ENCODE results near the gene MET.

The MET gene

DNA sequence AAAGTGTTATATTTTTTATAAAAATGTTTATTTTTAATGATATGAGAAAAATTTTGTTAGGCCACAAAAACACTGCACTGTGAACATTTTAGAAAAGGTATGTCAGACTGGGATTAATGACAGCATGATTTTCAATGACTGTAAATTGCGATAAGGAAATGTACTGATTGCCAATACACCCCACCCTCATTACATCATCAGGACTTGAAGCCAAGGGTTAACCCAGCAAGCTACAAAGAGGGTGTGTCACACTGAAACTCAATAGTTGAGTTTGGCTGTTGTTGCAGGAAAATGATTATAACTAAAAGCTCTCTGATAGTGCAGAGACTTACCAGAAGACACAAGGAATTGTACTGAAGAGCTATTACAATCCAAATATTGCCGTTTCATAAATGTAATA lies 125.6 kb downstream of the MET start:
- H3K27me3 ChIP-seq (ENCODE audit: insufficient read depth, insufficient read length) = no peaks in the 10 kb centered on the region
- H3K36me3 ChIP-seq (ENCODE audit: insufficient read depth, insufficient read length, low read length) = peaks cover 7% of the 10 kb centered on the region
- H3K4me1 ChIP-seq (ENCODE audit: insufficient read depth, insufficient read length) = no peaks in the 10 kb centered on the region
- no peak for DNase-seq (ENCODE audit: low read depth, low spot score)
- no peak overlapping the region for H3K4me3 ChIP-seq (ENCODE audit: insufficient read length, low read depth)
- no peaks in the 10 kb centered on the region for H3K9me3 ChIP-seq (ENCODE audit: insufficient read depth, low read length)
- TF ChIP-seq SUZ12 (IDR thresholded peaks at IDR 0.05; ENCODE audit: extremely low read depth, insufficient read depth, insufficient read length) (no peak), YY1 (IDR thresholded peaks at IDR 0.05; ENCODE audit: insufficient read depth, insufficient read length) (no peak), ZNF274 (IDR thresholded peaks at IDR 0.05; ENCODE audit: low read depth, low read length) (no peak)
- no peak overlapping the region for H3K9ac ChIP-seq (ENCODE audit: insufficient read length, low read depth)

DNA sequence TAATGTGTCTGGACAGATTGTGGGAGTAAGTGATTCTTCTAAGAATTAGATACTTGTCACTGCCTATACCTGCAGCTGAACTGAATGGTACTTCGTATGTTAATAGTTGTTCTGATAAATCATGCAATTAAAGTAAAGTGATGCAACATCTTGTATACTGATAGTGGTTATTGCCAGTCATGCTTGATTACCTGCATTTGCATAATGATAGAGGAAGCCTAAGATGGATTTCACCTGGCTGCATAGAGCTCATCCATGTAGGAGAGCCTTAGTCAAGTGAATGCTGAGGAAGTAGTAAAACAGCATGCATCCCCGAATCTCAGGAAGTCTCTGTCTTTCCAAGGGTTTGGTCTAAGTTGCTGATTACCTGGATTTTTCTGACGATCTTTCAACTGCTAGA lies 126.2 kb downstream of the MET start:
- no peaks in the 10 kb centered on the region for H3K9me3 ChIP-seq (ENCODE audit: insufficient read depth, low read length)
- H3K27me3 ChIP-seq (ENCODE audit: insufficient read depth, insufficient read length) = no peaks in the 10 kb centered on the region
- no peak for TF ChIP-seq SUZ12 (IDR thresholded peaks at IDR 0.05; ENCODE audit: extremely low read depth, insufficient read depth, insufficient read length)
- TF ChIP-seq ZNF274 (IDR thresholded peaks at IDR 0.05; ENCODE audit: low read depth, low read length) = no peak
- no peak for TF ChIP-seq YY1 (IDR thresholded peaks at IDR 0.05; ENCODE audit: insufficient read depth, insufficient read length)
- H3K4me3 ChIP-seq (ENCODE audit: insufficient read length, low read depth) = no peak overlapping the region
- peaks cover 7% of the 10 kb centered on the region for H3K36me3 ChIP-seq (ENCODE audit: insufficient read depth, insufficient read length, low read length)
- H3K4me1 ChIP-seq (ENCODE audit: insufficient read depth, insufficient read length) = no peaks in the 10 kb centered on the region
- DNase-seq (ENCODE audit: low read depth, low spot score) = no peak
- H3K9ac ChIP-seq (ENCODE audit: insufficient read length, low read depth) = no peak overlapping the region

DNA sequence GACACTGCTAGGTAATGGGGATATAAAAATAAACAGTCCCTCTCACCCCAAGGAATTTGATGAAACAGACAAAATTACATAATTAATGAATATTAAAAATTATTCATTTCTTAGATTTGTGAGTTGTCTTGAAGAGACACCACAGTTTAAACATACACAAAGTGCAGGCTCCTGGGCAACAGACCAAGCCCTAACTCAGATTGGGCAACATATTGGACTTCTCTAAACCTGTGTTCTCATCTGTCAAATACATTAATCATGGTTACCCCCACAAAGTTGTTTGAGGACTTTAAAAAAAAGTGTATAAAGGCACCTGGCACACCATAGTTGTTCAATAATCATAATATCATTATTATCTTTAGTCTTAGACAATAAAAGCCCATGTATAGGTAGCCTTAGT lies 127.9 kb downstream of the MET start:
- Histone ChIP-seq H3K27me3 (ENCODE audit: insufficient read depth, insufficient read length) (no peaks in the 10 kb centered on the region), H3K36me3 (ENCODE audit: insufficient read depth, insufficient read length, low read length) (peaks cover 7% of the 10 kb centered on the region), H3K9me3 (ENCODE audit: insufficient read depth, low read length) (no peaks in the 10 kb centered on the region), H3K9ac (ENCODE audit: insufficient read length, low read depth) (no peak overlapping the region), H3K4me3 (ENCODE audit: insufficient read length, low read depth) (no peak overlapping the region), H3K4me1 (ENCODE audit: insufficient read depth, insufficient read length) (no peaks in the 10 kb centered on the region)
- no peak for DNase-seq (ENCODE audit: low read depth, low spot score)
- no peak for TF ChIP-seq ZNF274 (IDR thresholded peaks at IDR 0.05; ENCODE audit: low read depth, low read length)
- TF ChIP-seq YY1 (IDR thresholded peaks at IDR 0.05; ENCODE audit: insufficient read depth, insufficient read length) = no peak
- no peak for TF ChIP-seq SUZ12 (IDR thresholded peaks at IDR 0.05; ENCODE audit: extremely low read depth, insufficient read depth, insufficient read length)

DNA sequence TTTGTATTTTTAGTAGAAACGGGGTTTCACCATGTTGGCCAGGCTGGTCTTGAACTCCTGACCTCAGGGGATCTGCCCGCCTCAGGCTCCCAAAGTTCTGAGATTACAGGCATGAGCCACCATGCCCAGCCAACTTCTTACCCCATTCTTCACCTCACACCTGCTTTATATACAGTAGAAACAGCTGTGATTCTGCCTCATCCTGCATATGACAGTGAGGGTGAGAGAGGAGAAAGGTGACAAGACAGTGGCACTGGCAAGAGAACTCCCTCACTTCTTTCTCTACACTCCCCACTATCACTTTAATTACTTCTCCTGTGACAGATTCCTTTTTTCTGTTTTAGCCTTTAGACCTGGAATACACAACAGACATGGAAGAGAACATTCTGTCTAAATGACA lies 128.6 kb downstream of the MET start:
- Histone ChIP-seq H3K27me3 (ENCODE audit: insufficient read depth, insufficient read length) (no peaks in the 10 kb centered on the region), H3K4me1 (ENCODE audit: insufficient read depth, insufficient read length) (no peaks in the 10 kb centered on the region), H3K36me3 (ENCODE audit: insufficient read depth, insufficient read length, low read length) (peaks cover 7% of the 10 kb centered on the region), H3K9me3 (ENCODE audit: insufficient read depth, low read length) (no peaks in the 10 kb centered on the region), H3K4me3 (ENCODE audit: insufficient read length, low read depth) (no peak overlapping the region), H3K9ac (ENCODE audit: insufficient read length, low read depth) (no peak overlapping the region)
- TF ChIP-seq ZNF274 (IDR thresholded peaks at IDR 0.05; ENCODE audit: low read depth, low read length) (no peak), SUZ12 (IDR thresholded peaks at IDR 0.05; ENCODE audit: extremely low read depth, insufficient read depth, insufficient read length) (no peak), YY1 (IDR thresholded peaks at IDR 0.05; ENCODE audit: insufficient read depth, insufficient read length) (no peak)
- DNase-seq (ENCODE audit: low read depth, low spot score) = no peak

DNA sequence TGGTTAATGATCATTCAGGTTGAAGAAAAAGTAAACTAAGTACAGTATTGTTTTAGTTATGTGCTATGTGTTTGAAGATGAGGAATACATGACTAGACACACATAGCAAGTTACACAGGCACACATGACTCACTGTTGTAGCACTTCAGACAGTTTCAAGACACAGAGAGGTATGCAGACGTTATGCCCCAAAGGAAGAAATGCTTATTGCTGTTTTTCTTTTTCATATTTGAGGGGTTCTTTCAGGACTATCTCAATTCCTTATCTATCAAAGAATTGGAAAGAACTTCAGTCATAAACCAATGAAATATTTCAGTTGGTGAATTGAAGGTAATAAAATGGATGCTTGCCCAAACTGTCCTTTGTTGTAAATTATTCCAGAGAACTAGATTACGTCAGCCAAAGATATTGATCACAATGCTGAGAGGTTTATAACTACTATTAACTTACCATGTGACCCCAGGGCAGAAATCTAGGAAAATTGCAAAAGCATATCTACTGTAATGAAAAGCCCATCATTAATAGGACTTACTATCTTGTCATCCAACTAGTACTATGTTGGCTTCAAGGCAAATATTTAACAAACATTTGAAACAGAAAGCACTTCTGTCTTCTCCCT lies 129.2 kb downstream of the MET start:
- no peak for TF ChIP-seq SUZ12 (IDR thresholded peaks at IDR 0.05; ENCODE audit: extremely low read depth, insufficient read depth, insufficient read length)
- no peak for TF ChIP-seq YY1 (IDR thresholded peaks at IDR 0.05; ENCODE audit: insufficient read depth, insufficient read length)
- no peak for TF ChIP-seq ZNF274 (IDR thresholded peaks at IDR 0.05; ENCODE audit: low read depth, low read length)
- Histone ChIP-seq H3K9ac (ENCODE audit: insufficient read length, low read depth) (no peak overlapping the region), H3K27me3 (ENCODE audit: insufficient read depth, insufficient read length) (no peaks in the 10 kb centered on the region), H3K4me3 (ENCODE audit: insufficient read length, low read depth) (no peak overlapping the region), H3K9me3 (ENCODE audit: insufficient read depth, low read length) (no peaks in the 10 kb centered on the region), H3K36me3 (ENCODE audit: insufficient read depth, insufficient read length, low read length) (peaks cover 3% of the 10 kb centered on the region), H3K4me1 (ENCODE audit: insufficient read depth, insufficient read length) (no peaks in the 10 kb centered on the region)
- no peak for DNase-seq (ENCODE audit: low read depth, low spot score)

DNA sequence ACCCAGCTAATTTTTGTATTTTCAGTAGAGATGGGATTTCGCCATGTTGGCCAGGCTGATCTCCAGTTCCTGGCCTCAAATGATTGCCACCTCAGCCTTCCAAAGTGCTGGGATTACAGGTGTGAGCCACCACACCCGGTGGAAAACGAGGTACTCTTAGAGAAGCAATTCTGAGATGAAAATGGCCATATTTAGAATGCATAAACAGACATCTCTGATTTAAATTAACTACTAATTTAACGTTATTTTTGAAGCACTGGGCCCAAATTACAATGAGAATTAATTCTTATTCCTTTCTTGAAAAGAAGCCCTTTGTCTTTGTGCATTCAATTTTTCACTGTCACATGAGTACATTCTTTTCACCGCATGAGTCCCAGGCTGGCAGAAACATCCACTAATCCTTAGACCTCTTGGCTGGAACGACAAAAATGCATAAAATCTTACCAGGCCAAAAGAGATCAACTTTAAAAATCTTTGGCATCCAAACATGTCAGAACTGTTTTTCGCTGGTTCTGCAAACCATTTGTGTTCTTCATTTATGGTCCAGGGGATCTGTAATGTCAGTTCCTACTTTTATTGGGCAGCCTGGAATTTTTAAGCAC lies 130.2 kb downstream of the MET start:
- no peaks in the 10 kb centered on the region for H3K9me3 ChIP-seq (ENCODE audit: insufficient read depth, low read length)
- H3K4me1 ChIP-seq (ENCODE audit: insufficient read depth, insufficient read length) = no peaks in the 10 kb centered on the region

DNA sequence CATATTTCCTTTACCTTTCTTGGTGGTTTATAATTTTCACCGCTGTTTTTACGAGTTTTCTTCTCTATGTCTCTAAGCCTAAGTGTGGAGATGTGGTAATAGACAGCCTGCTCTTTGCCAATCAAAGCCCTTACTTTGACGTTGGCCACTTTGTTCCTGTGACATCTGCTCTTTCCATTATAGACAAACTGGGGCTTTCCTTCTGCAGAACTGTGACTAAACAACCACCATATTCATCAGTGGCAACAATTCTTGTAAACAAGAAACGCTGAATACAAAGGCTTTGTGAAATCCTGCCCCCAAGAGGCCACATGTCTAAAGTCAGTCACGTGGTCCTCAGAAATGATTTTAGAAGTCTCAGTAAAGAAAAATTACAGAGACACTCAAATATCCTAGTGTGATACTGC lies 130.8 kb downstream of the MET start:
- Histone ChIP-seq H3K36me3 (ENCODE audit: insufficient read depth, insufficient read length, low read length) (no peaks in the 10 kb centered on the region), H3K9me3 (ENCODE audit: insufficient read depth, low read length) (no peaks in the 10 kb centered on the region), H3K4me1 (ENCODE audit: insufficient read depth, insufficient read length) (no peaks in the 10 kb centered on the region), H3K9ac (ENCODE audit: insufficient read length, low read depth) (no peak overlapping the region), H3K4me3 (ENCODE audit: insufficient read length, low read depth) (no peak overlapping the region), H3K27me3 (ENCODE audit: insufficient read depth, insufficient read length) (no peaks in the 10 kb centered on the region)
- TF ChIP-seq ZNF274 (IDR thresholded peaks at IDR 0.05; ENCODE audit: low read depth, low read length) = no peak
- no peak for TF ChIP-seq SUZ12 (IDR thresholded peaks at IDR 0.05; ENCODE audit: extremely low read depth, insufficient read depth, insufficient read length)
- TF ChIP-seq YY1 (IDR thresholded peaks at IDR 0.05; ENCODE audit: insufficient read depth, insufficient read length) = no peak
- DNase-seq (ENCODE audit: low read depth, low spot score) = no peak

More for the DNA sequence above, 130.2 kb downstream of the MET start:
- H3K36me3 ChIP-seq (ENCODE audit: insufficient read depth, insufficient read length, low read length) = no peaks in the 10 kb centered on the region
- H3K9ac ChIP-seq (ENCODE audit: insufficient read length, low read depth) = no peak overlapping the region
- no peak for DNase-seq (ENCODE audit: low read depth, low spot score)
- H3K4me3 ChIP-seq (ENCODE audit: insufficient read length, low read depth) = no peak overlapping the region
- no peak for TF ChIP-seq YY1 (IDR thresholded peaks at IDR 0.05; ENCODE audit: insufficient read depth, insufficient read length)
- TF ChIP-seq SUZ12 (IDR thresholded peaks at IDR 0.05; ENCODE audit: extremely low read depth, insufficient read depth, insufficient read length) = no peak
- no peak for TF ChIP-seq ZNF274 (IDR thresholded peaks at IDR 0.05; ENCODE audit: low read depth, low read length)
- H3K27me3 ChIP-seq (ENCODE audit: insufficient read depth, insufficient read length) = no peaks in the 10 kb centered on the region

Data from NT2/D1 (cell line).